Duodenal mucosa (tissue), 2 donors: Measurements from ENCODE around the gene DHRS2.

Experiments
- H3K27ac ChIP-seq: one replicate; pipeline ENCODE4 v1.7.0; 2013; ENCODE audit warnings: low read depth, low read length
- H3K27me3 ChIP-seq, 2 donors: one replicate each; pipeline ENCODE4 v1.7.0; 2013; ENCODE audit warnings: low read length in 2 of 2, control low read depth in 1 of 2; ENCODE audit not compliant: insufficient read depth in 2 of 2, control insufficient read depth in 1 of 2
- H3K36me3 ChIP-seq, 2 donors: one replicate each; pipeline ENCODE4 v1.7.0; 2013; ENCODE audit warnings: low read length in 2 of 2, control low read depth in 1 of 2; ENCODE audit not compliant: insufficient read depth in 2 of 2, control insufficient read depth in 1 of 2
- H3K4me1 ChIP-seq, 2 donors: one replicate each; pipeline ENCODE4 v1.7.0; 2013; ENCODE audit warnings: low read length in 2 of 2, control low read depth in 1 of 2; ENCODE audit not compliant: insufficient read depth in 2 of 2, control insufficient read depth in 1 of 2
- H3K4me3 ChIP-seq, 2 donors: one replicate each; pipeline ENCODE4 v1.7.0; 2013; ENCODE audit warnings: low read length in 2 of 2, low read depth in 1 of 2
- H3K9ac ChIP-seq, 2 donors: one replicate each; pipeline ENCODE4 v1.7.0; 2013; ENCODE audit warnings: low read length in 2 of 2, low read depth in 1 of 2
- H3K9me3 ChIP-seq, 2 donors: one replicate each; pipeline ENCODE4 v1.7.0; 2013; ENCODE audit warnings: low read length in 2 of 2, control low read depth in 1 of 2; ENCODE audit not compliant: control insufficient read depth in 1 of 2

The DHRS2 gene

GRCh38 chr14:23663127-23663526, 27.0 kb downstream of the DHRS2 start:
- Histone ChIP-seq H3K9me3 (no peaks in the 10 kb centered on the region), H3K9ac (no peak overlapping the region), H3K27me3 (no peaks in the 10 kb centered on the region), H3K4me3 (no peak overlapping the region), H3K36me3 (no peaks in the 10 kb centered on the region), H3K27ac (no peak overlapping the region), H3K4me1 (no peaks in the 10 kb centered on the region)

- Histone ChIP-seq H3K9ac (no peak overlapping the region), H3K4me1 (no peaks in the 10 kb centered on the region), H3K27ac (no peak overlapping the region), H3K9me3 (no peaks in the 10 kb centered on the region), H3K4me3 (no peak overlapping the region), H3K36me3 (no peaks in the 10 kb centered on the region), H3K27me3 (no peaks in the 10 kb centered on the region)
These were observed 27.5 kb downstream of the DHRS2 start for GRCh38 chr14:23663711-23664110.

- Histone ChIP-seq H3K36me3 (no peaks in the 10 kb centered on the region), H3K27me3 (no peaks in the 10 kb centered on the region), H3K9ac (no peak overlapping the region), H3K4me1 (no peaks in the 10 kb centered on the region), H3K9me3 (no peaks in the 10 kb centered on the region), H3K27ac (no peak overlapping the region), H3K4me3 (no peak overlapping the region)
These were observed 28.2 kb downstream of the DHRS2 start for GRCh38 chr14:23664207-23664885.

GRCh38 chr14:23665302-23666016, 29.3 kb downstream of the DHRS2 start:
- H3K9me3 ChIP-seq: no peaks in the 10 kb centered on the region
- H3K36me3 ChIP-seq: no peaks in the 10 kb centered on the region
- H3K4me3 ChIP-seq: no peak overlapping the region
- H3K4me1 ChIP-seq: no peaks in the 10 kb centered on the region
- H3K27me3 ChIP-seq: no peaks in the 10 kb centered on the region
- H3K27ac ChIP-seq: no peak overlapping the region
- no peak overlapping the region for H3K9ac ChIP-seq

GRCh38 chr14:23667134-23667533, 31.0 kb downstream of the DHRS2 start:
- no peak overlapping the region for H3K27ac ChIP-seq
- H3K9me3 ChIP-seq: no peaks in the 10 kb centered on the region

GRCh38 chr14:23669441-23669840, 33.3 kb downstream of the DHRS2 start:
- Histone ChIP-seq H3K9ac (no peak overlapping the region), H3K27ac (no peak overlapping the region), H3K36me3 (no peaks in the 10 kb centered on the region), H3K4me3 (no peak overlapping the region), H3K27me3 (no peaks in the 10 kb centered on the region), H3K4me1 (no peaks in the 10 kb centered on the region), H3K9me3 (no peaks in the 10 kb centered on the region)

More at GRCh38 chr14:23667134-23667533, 31.0 kb downstream of the DHRS2 start:
- no peaks in the 10 kb centered on the region for H3K27me3 ChIP-seq
- H3K4me1 ChIP-seq: no peaks in the 10 kb centered on the region
- H3K9ac ChIP-seq: no peak overlapping the region
- H3K4me3 ChIP-seq: no peak overlapping the region
- no peaks in the 10 kb centered on the region for H3K36me3 ChIP-seq

- H3K9ac ChIP-seq: no peak overlapping the region
- no peak overlapping the region for H3K27ac ChIP-seq
- no peaks in the 10 kb centered on the region for H3K9me3 ChIP-seq
- no peaks in the 10 kb centered on the region for H3K27me3 ChIP-seq
- H3K36me3 ChIP-seq: no peaks in the 10 kb centered on the region
- H3K4me3 ChIP-seq: no peak overlapping the region
- H3K4me1 ChIP-seq: no peaks in the 10 kb centered on the region
These were observed 34.3 kb downstream of the DHRS2 start for GRCh38 chr14:23670481-23670880.

GRCh38 chr14:23672200-23672599, 36.0 kb downstream of the DHRS2 start:
- Histone ChIP-seq H3K36me3 (no peaks in the 10 kb centered on the region), H3K4me3 (no peak overlapping the region), H3K9ac (no peak overlapping the region), H3K27ac (no peak overlapping the region), H3K27me3 (peaks cover 2 to 3% of the 10 kb centered on the region in 2 donors), H3K9me3 (no peaks in the 10 kb centered on the region), H3K4me1 (no peaks in the 10 kb centered on the region)

GRCh38 chr14:23675337-23675736, 39.2 kb downstream of the DHRS2 start:
- Histone ChIP-seq H3K9ac (no peak overlapping the region), H3K4me3 (no peak overlapping the region), H3K36me3 (no peaks in the 10 kb centered on the region), H3K4me1 (no peaks in the 10 kb centered on the region), H3K27ac (no peak overlapping the region), H3K9me3 (no peaks in the 10 kb centered on the region), H3K27me3 (peaks cover 2 to 3% of the 10 kb centered on the region in 2 donors)

GRCh38 chr14:23675906-23676305, 39.7 kb downstream of the DHRS2 start:
- Histone ChIP-seq H3K9me3 (no peaks in the 10 kb centered on the region), H3K4me3 (no peak overlapping the region), H3K27me3 (peaks cover 2 to 3% of the 10 kb centered on the region in 2 donors)

More at GRCh38 chr14:23675906-23676305, 39.7 kb downstream of the DHRS2 start:
- Histone ChIP-seq H3K27ac (no peak overlapping the region), H3K9ac (no peak overlapping the region), H3K4me1 (no peaks in the 10 kb centered on the region), H3K36me3 (no peaks in the 10 kb centered on the region)
